Spleen (tissue), 11 donors: ENCODE measurements around the gene UBR1. TPM values are rescaled to one million over a fixed set of nuclear protein-coding genes. Genes with fewer than 3 reads are reported as not detected.

Source experiments
- DNase-seq: peaks from one replicate; pipeline ENCODE4 v3.0.0-alpha.2; 2020
- H3K27ac ChIP-seq, 8 donors: fragments of 200-600 bp; sonication (generic) in 7 of 8; 1 replicate in 4 of 8; 2 replicates in 4 of 8; pipeline versions ENCODE4 v1.5.0 to v1.8.0; 2016 to 2021; ENCODE audit warnings: inconsistent platforms in 4 of 8, mild to moderate bottlenecking in 4 of 8, moderate library complexity in 1 of 8
- H3K27me3 ChIP-seq, 7 donors: fragments of 200-600 bp; sonication (generic) in 6 of 7; replicated peaks in 1 of 7; 1 replicate in 4 of 7; 2 replicates in 3 of 7; pipeline versions ENCODE4 v1.5.0 to v1.8.0; 2016 to 2021; ENCODE audit warnings: inconsistent platforms in 3 of 7, mild to moderate bottlenecking in 1 of 7
- H3K36me3 ChIP-seq, 6 donors: fragments of 200-600 bp; sonication (generic) in 5 of 6; 1 replicate in 4 of 6; 2 replicates in 2 of 6; pipeline versions ENCODE4 v1.5.0 to v1.8.0; 2016 to 2021; ENCODE audit warnings: inconsistent platforms in 2 of 6
- H3K4me1 ChIP-seq, 6 donors: fragments of 200-600 bp; sonication (generic) in 5 of 6; 1 replicate in 3 of 6; 2 replicates in 3 of 6; pipeline versions ENCODE4 v1.5.0 to v1.8.0; 2016 to 2021; ENCODE audit warnings: inconsistent platforms in 3 of 6
- H3K4me3 ChIP-seq, 8 donors: fragments of 200-600 bp; sonication (generic) in 7 of 8; 1 replicate in 4 of 8; 2 replicates in 4 of 8; pipeline versions ENCODE4 v1.5.0 to v1.8.0; 2016 to 2021; ENCODE audit warnings: inconsistent platforms in 4 of 8, mild to moderate bottlenecking in 4 of 8, moderate library complexity in 2 of 8
- H3K9me3 ChIP-seq, 8 donors: fragments of 200-600 bp; sonication (generic) in 7 of 8; 1 replicate in 4 of 8; 2 replicates in 4 of 8; pipeline versions ENCODE4 v1.5.0 to v1.8.0; 2016 to 2021; ENCODE audit warnings: inconsistent platforms in 4 of 8
- POLR2A ChIP-seq, 3 donors: fragments of 450-650 bp; IDR thresholded peaks; one replicate each; pipeline ENCODE4 v1.5.1; 2017; ENCODE audit warnings: antibody characterized with exemption in 3 of 3, mild to moderate bottlenecking in 1 of 3
- POLR2AphosphoS5 ChIP-seq, 3 donors: sonication (generic); formaldehyde crosslinking; IDR thresholded peaks; one replicate each; pipeline ENCODE4 v1.5.1; 2017; ENCODE audit warnings: antibody characterized with exemption in 3 of 3
- WGBS, 5 donors: extraction: QIAGEN DNeasy Blood & Tissue Kit in 3 of 5; methylation state at CpG; one replicate each; pipeline versions ENCODE4 v1.1.5 to v1.1.7; 2013 to 2018; 5-methylcytosine and 5-hydroxymethylcytosine counted together
- intact Hi-C: fragments of 100-400 bp; cut with DNase I; formaldehyde crosslinking; loops from one replicate; pipeline ENCODE4 v1.15.0; 2023; ENCODE audit warnings: low total_unique reads
- polyA plus RNA-seq, 3 donors: library from polyadenylated mRNA; stranded (reverse); fragments of 200-250 nt; gene quantifications; one replicate each; pipeline ENCODE4 v1.2.1, GENCODE V29; 2013
- total RNA-seq, 7 donors: library from RNA; depleted of rRNA in 3 of 7; stranded (reverse); fragments of >200 nt in 3 of 7; fragmentation: NEBNext Ultra II Directional in 4 of 7; extraction: Animal tissue kit (Norgen Biotek cat#: 25700) in 4 of 7; gene quantifications; one replicate each; pipeline versions ENCODE4 v1.1.0 to v1.2.1, GENCODE V29; 2016 to 2021
- TF ChIP-seq, protein P1 (sequence below), 11 experiments: fragments of 200-600 bp in 7 of 11; fragments of 450-650 bp in 4 of 11; sonication (generic) in 4 of 11; IDR thresholded peaks in 8 of 11; conservative IDR thresholded peaks in 3 of 11; 1 replicate in 7 of 11; 2 replicates in 4 of 11; pipeline versions ENCODE4 v1.4.0 to v1.8.0; 2016 to 2021; ENCODE audit warnings: antibody characterized with exemption in 11 of 11, inconsistent platforms in 4 of 11, mild to moderate bottlenecking in 1 of 11
- donor health status: healthy with polysubstance abuse.
- donor health status: DM: no; HTN: no; CAD: no; lungs with moderate emphysema.
- donor health status: DM: no; HTN: no; CAD: no.
- donor health status: Bipolar disorder and iron deficiency.
- donor health status: healthy.
- donor health status: DM: no; HTN: no; CAD: no.
- donor health status: DM: yes; HTN: yes; CAD: no.

UBR1 gene
- total and polyA plus RNA-seq, 10 donors, result 4.3 to 69.2 (median 38.8) TPM

- H3K27ac ChIP-seq, result peak overlapping the region; percentile 55 to 94 (median 90)
- 46 to 60% (median 56%) methylated on average over 2 of the region's 2 CpGs for whole genome bisulfite sequencing, 5 donors
- H3K4me1 ChIP-seq, result peaks cover 9 to 69% (median 48%) of the 10 kb centered on the region in 6 donors
- peak overlapping the region in 6 of 8 donors; percentile 88 to 98 (median 98) for H3K4me3 ChIP-seq
- no peak for TF ChIP-seq POLR2A (IDR thresholded peaks at IDR 0.05)
- TF ChIP-seq, protein P1, sequence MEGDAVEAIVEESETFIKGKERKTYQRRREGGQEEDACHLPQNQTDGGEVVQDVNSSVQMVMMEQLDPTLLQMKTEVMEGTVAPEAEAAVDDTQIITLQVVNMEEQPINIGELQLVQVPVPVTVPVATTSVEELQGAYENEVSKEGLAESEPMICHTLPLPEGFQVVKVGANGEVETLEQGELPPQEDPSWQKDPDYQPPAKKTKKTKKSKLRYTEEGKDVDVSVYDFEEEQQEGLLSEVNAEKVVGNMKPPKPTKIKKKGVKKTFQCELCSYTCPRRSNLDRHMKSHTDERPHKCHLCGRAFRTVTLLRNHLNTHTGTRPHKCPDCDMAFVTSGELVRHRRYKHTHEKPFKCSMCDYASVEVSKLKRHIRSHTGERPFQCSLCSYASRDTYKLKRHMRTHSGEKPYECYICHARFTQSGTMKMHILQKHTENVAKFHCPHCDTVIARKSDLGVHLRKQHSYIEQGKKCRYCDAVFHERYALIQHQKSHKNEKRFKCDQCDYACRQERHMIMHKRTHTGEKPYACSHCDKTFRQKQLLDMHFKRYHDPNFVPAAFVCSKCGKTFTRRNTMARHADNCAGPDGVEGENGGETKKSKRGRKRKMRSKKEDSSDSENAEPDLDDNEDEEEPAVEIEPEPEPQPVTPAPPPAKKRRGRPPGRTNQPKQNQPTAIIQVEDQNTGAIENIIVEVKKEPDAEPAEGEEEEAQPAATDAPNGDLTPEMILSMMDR (IDR thresholded peaks at IDR 0.05 in 8 of 11, conservative IDR thresholded peaks at IDR 0.05 in 3 of 11), result no peak
- no peak for TF ChIP-seq POLR2AphosphoS5 (IDR thresholded peaks at IDR 0.05)
- DNase-seq, result no peak
- H3K36me3 ChIP-seq, result no peaks in the 10 kb centered on the region
- intact Hi-C loops, result no loop called here
- H3K9me3 ChIP-seq, result no peaks in the 10 kb centered on the region
- no peaks in the 10 kb centered on the region for H3K27me3 ChIP-seq
Observed at GRCh38 chr15:42919308-42919707, 186.5 kb downstream of the UBR1 start.

GRCh38 chr15:42918047-42918446, 187.8 kb downstream of the UBR1 start:
- DNase-seq, result no peak
- intact Hi-C loops, result no loop called here
- H3K4me3 ChIP-seq, result no peak overlapping the region
- no peaks in the 10 kb centered on the region for H3K27me3 ChIP-seq
- no peaks in the 10 kb centered on the region for H3K36me3 ChIP-seq
- H3K27ac ChIP-seq, result no peak overlapping the region
- WGBS, 5 donors, result 80 to 88% (median 82%) methylated on average over 5 of the region's 5 CpGs
- TF ChIP-seq POLR2A (IDR thresholded peaks at IDR 0.05), result no peak
- TF ChIP-seq, protein P1 (IDR thresholded peaks at IDR 0.05 in 8 of 11, conservative IDR thresholded peaks at IDR 0.05 in 3 of 11), result no peak
- TF ChIP-seq POLR2AphosphoS5 (IDR thresholded peaks at IDR 0.05), result no peak
- H3K4me1 ChIP-seq, result peaks cover 9 to 78% (median 54%) of the 10 kb centered on the region in 6 donors
- H3K9me3 ChIP-seq, result no peaks in the 10 kb centered on the region

DNA sequence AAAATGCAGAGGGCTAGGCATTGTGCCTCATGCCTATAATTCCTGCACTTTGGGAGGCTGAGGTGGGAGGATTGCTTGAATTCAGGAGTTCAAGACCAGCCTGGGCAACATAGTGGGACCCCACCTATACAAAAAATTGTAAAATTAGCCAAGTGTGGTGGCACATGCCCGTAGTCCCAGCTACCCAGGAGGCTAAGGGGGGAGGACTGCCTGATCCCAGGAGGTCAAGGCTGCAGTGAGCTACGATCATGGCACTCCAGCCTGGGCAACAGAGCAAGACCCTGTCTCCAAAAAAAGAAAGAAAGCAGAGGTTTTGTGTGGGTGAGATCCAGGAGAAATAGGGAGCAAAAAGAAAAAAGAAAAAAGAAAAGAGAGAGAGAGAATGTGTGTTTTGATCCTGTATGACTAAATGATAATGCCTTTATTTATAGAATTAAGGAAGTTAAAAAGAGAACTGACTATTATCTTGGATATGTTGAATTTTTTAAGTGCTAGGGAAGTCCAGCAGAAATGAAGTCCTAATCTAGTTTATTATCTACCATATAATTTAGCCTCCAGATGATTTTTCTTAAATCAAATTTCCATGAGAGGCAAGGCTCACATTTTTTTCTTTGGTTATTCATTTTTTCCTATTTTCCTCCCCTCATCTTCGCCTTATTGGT, 190.1 kb downstream of the UBR1 start:
- no peak overlapping the region for H3K27ac ChIP-seq
- H3K36me3 ChIP-seq, result no peaks in the 10 kb centered on the region
- TF ChIP-seq POLR2A (IDR thresholded peaks at IDR 0.05) (no peak), POLR2AphosphoS5 (IDR thresholded peaks at IDR 0.05) (no peak)
- TF ChIP-seq, protein P1 (IDR thresholded peaks at IDR 0.05 in 8 of 11, conservative IDR thresholded peaks at IDR 0.05 in 3 of 11), result no peak
- no peak for DNase-seq
- H3K9me3 ChIP-seq, result no peaks in the 10 kb centered on the region
- peaks cover 9 to 68% (median 49%) of the 10 kb centered on the region in 6 donors for H3K4me1 ChIP-seq
- intact Hi-C loops, result no loop called here
- H3K27me3 ChIP-seq, result no peaks in the 10 kb centered on the region
- 80 to 95% (median 87%) methylated on average over 3 of the region's 3 CpGs for WGBS, 5 donors
- no peak overlapping the region for H3K4me3 ChIP-seq

DNA sequence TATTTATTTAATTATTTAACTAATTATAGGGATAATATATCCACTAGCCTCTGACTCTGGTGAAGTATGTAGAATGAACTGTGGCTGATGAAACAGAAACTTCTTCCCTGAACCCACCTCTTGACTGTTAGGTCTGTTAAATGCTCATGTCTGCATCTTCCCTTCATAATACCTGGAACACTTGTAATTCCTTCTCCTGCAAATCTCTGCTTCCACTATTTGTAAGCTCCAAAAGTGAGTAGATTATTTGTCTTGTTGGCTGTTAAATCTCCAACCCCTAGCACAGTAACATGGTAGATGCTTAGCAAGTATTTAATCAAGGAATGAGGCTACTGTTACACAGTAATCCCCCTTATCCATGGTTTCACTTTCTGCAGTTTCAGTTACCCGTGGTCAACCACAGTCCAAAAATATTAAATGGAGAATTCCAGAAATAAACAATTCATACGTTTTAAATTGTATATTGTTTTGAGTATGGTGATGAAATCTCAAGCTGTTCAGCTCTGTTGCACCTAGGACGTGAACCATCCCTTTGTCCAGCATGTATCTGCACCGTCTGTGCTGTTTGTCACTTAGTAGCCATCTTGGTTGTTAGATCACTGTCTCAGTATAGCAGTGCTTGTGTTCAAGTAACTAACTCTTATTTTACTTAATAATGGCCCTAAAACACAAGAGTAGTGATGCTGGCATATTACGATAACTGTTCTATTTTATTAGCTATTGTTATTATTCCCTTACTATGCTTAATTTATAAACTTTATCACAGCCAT, 190.9 kb downstream of the UBR1 start:
- DNase-seq, result no peak
- Histone ChIP-seq H3K36me3 (no peaks in the 10 kb centered on the region), H3K4me1 (peaks cover 12 to 67% (median 48%) of the 10 kb centered on the region in 6 donors), H3K27me3 (no peaks in the 10 kb centered on the region), H3K4me3 (peak overlapping the region in 2 of 8 donors; percentile 27 to 43), H3K9me3 (no peaks in the 10 kb centered on the region), H3K27ac (peak overlapping the region in 3 of 8 donors; percentile 8 to 20 (median 19))
- WGBS, 5 donors, result 37 to 53% (median 45%) methylated on average over 5 of the region's 5 CpGs
- TF ChIP-seq POLR2AphosphoS5 (IDR thresholded peaks at IDR 0.05) (no peak), POLR2A (IDR thresholded peaks at IDR 0.05) (no peak)
- TF ChIP-seq, protein P1 (IDR thresholded peaks at IDR 0.05 in 8 of 11, conservative IDR thresholded peaks at IDR 0.05 in 3 of 11), result no peak
- intact Hi-C loops, result no loop called here
